HG02885 (cell line): ENCODE results near the gene GLRX.
"Not testable (repeated sequence)": the region's sequence is repeated elsewhere in the genome, so short reads cannot be mapped to it uniquely, and the experiment has no call there.

Experiments
- ATAC-seq: cut with Tn5 transposase; IDR thresholded peaks from one replicate; pipeline ENCODE4 v1.9.1; 2021; ENCODE audit warnings: mild to moderate bottlenecking; ENCODE audit not compliant: unreplicated experiment, poor library complexity

GLRX gene

GRCh38 chr5:95853490-95853889 is 31.0 kb upstream of the GLRX start:
- ATAC-seq: no peak

- no peak for ATAC-seq
These were observed 30.0 kb upstream of the GLRX start for GRCh38 chr5:95852567-95852966.

- not testable (repeated sequence) for ATAC-seq
These were observed 28.6 kb upstream of the GLRX start for GRCh38 chr5:95851141-95851540.

GRCh38 chr5:95850391-95850894 is 27.9 kb upstream of the GLRX start:
- ATAC-seq: no peak

DNA sequence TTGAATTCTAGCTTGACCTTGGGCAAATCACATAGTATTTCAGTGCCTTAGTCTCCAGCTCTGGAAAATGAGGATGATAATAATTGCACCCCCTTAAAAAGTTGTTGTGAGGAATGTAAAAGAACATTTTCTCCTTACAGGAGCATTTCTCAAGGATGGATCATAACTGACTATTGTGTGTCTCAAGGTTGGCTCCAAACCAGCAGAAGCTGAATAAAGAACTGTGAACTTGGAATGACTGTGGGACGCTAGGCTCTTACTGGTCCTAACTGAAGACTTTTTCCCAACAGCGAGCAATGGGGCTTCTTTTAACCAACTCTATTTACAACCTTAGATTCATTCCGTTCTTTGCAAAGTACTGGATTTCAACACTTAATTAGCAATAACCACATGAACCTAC is 26.2 kb upstream of the GLRX start:
- no peak for ATAC-seq

- ATAC-seq: no peak
These were observed 24.7 kb upstream of the GLRX start for GRCh38 chr5:95847261-95847592.

GRCh38 chr5:95846554-95847260 is 24.2 kb upstream of the GLRX start:
- ATAC-seq: peak; percentile 68

DNA sequence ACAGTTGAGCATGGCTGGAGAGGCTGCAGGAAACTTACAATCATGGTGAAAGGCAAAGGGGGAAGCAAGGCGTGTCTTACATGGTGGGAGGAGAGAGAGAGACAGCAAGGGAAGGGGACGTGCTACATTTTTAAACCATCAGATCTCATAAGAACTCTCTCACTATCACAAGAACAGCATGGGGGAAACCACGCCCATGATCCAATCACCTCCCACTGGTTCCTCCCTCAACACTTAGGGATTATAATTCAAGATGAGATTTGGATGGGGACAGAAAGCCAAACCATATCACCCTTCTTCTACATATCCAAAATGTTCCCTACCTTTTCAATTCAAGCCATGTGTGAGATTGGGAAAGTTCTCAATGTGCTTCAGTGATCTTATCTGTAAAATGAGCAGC is 22.9 kb upstream of the GLRX start:
- no peak for ATAC-seq

DNA sequence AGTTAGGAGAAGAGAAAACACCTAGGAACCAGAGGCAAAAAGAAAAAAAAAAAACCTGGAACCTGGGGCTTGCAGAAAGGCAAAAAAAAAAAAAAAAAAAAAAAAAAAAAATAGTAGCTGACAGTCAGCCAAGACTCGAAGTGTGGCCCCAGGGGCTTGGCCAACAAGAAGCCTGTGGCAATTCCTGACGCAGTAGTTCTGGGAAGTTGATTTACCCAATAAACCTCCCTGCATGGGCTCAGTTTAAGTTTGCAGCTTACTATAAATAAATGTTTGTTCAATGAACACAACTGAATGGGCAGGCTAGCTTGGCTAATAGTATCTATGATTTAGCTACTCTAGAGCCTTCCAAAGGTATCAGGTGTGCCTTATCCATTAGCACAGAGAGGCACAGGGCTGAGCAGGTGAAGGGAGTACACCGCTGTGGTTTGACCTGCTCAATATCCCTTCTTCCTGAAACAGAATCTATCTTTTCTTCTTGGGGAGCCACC is 21.3 kb upstream of the GLRX start:
- no peak for ATAC-seq

DNA sequence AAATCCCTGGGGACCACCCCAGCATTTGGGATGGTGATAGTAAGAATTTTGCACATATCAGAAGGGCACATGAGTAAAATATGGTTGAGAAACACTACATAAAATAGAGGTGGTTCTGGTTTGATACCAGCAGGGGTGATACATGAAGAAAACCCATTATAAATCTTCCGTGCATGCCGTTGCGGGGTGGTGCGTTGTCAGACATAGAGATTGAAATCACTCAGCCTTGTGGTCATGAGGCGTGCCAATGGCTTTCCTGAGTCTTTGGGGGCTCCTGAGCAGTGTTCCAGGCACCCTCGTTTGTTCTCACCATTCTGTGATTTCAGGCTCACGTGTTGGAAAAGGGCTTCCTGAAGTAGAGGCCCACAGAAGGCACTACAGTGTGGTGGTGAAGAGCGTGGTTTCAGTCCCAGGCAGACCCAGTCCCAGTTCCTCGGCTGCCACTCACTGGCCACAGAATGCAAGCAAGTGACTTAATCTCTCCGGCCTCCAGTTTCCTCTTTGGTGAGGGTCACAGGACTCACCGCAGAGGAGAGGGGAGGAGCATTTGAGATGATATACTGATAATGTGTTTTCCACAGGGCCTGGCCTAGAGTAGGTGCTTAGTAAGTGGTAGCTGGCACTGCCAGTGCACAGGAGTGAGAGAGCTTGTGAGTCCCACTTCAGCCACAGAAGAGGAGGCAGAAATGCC is 20.5 kb upstream of the GLRX start:
- ATAC-seq: peak; percentile 93

- no peak for ATAC-seq
These were observed 19.6 kb upstream of the GLRX start for GRCh38 chr5:95841914-95842812.

DNA sequence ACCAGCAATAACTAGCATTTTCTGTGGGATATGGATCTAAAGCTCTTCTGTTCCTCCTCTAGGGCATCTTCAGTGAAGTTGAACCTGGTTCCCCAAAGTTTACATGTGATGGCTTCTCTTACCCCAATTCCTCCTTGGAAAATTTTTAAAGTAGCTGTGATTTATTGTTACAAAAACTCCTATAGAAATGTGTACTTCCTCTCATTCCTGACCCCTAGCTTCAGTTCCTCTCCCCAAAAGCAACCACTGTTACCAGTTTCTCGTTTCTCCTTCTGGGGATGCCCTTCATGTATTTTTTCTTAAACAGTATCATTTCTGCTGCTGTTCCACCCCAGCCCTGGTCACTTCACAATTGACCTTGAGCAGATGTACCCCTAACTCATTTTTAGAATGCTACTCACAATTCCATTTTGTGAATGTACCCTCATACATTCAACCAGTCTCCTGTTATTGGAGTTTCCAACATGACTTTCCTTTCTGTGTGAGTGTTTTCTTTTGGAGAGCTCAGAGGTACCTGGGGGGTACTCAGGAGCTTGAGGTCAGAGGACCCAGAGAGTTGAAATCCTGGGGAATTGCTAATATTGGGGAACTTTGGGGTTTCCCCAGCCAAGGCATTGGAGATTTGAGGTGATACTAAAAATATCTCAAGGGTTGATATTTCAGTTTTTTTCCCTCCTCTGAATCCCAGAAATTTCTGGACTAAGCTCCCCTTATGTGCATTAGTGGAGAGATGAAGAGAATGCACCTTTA is 18.6 kb upstream of the GLRX start:
- no peak for ATAC-seq

DNA sequence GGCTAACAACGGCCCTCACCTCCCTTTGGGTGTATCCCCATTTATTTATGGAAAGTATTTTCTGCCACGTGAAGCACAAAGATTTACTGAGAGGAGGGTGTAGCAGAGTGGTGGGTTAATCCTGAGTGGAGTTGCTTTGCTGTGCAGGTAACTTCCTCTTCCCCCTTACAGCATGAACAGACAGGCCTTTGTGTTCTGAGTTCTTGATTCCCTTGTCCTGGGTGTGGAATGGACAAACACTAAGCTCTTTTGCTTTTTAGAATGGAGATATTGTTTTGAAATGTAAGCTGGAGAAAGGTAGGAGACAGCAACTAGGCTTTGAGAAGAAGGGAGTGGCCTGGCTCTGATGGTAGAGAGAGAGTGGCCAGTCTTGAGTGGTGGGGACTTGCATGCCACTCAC is 17.1 kb upstream of the GLRX start:
- ATAC-seq: no peak

GRCh38 chr5:95838556-95838955 is 16.0 kb upstream of the GLRX start:
- ATAC-seq: no peak

DNA sequence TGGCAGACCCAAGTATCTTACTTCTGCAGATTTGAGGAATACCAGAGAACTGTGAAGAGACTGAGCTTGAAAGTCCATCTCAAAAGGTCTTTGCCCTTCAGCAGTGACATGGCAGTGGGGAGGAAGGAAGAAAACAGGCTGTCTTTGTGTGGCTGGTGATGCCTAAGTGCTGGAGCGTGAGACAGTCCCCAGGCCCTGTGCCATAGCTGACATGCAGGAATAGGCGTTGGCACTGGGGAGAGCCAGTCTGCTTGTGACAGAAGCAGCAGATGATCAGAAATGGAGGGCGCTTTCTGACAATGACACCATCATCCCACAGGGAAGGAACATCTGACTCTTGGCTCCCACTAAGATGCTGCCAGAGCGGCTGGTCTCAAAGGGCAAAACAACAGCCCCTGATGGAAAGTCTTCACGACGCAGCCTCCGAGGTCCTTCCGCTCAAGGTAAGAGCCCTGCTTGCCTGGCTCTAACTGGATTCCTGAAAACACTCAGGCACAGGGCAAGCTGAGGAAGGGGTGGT is 15.5 kb upstream of the GLRX start:
- ATAC-seq: no peak

- no peak for ATAC-seq
These were observed 15.0 kb upstream of the GLRX start for GRCh38 chr5:95837492-95837891.

GRCh38 chr5:95836971-95837370 is 14.4 kb upstream of the GLRX start:
- not testable (repeated sequence) for ATAC-seq

GRCh38 chr5:95836544-95836943 is 14.0 kb upstream of the GLRX start:
- ATAC-seq: no peak

DNA sequence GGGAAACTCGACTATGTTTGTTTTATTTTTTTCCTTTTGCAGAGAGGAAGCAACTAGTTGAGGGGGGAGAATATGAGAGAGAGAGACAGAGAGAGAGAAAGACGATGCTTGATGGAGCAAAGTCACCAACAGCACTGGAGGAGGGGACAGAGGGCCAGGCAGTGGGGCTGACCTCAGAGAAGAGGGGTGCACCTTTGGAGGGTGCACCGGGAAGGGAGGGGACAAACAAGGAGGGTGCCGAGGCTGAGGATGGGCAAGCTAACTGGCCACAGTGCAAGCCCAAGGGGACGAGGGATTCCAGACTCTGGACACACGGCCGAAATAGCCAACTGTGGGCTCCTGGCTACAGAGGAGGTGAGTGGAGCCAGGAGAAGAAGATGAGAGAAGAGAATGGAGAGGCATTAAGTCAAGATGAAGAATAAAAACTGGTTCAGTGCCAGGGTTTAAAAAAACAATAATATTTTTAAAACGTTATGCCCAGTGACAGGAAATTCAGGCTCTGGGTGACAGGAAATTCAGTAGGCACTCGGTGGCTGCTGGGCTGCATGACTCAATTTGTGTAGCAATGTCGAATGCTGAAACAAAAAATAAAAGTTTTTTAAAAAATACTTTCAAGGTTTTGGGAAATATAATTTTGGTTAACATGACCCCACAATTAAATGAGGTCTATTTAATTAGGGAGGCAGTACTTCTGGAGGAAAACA is 13.3 kb upstream of the GLRX start:
- ATAC-seq: no peak
